DOHH2 (cell line): Measurements from ENCODE around the gene AGT.

ENCODE experiments used
- CTCF ChIP-seq: fragments of 200-600 bp; sonication (generic); IDR thresholded peaks from one replicate; pipeline ENCODE4 v1.5.1; 2014; ENCODE audit warnings: antibody characterized with exemption, mild to moderate bottlenecking, low read depth, low read length; ENCODE audit not compliant: poor library complexity, severe bottlenecking
- EZH2phosphoT487 ChIP-seq: fragments of 200-600 bp; sonication (generic); IDR thresholded peaks from 2 replicates; pipeline ENCODE4 v1.6.1; 2017; ENCODE audit warnings: borderline replicate concordance, mild to moderate bottlenecking, antibody characterized with exemption, low read length, moderate library complexity, mixed read lengths

DNA sequence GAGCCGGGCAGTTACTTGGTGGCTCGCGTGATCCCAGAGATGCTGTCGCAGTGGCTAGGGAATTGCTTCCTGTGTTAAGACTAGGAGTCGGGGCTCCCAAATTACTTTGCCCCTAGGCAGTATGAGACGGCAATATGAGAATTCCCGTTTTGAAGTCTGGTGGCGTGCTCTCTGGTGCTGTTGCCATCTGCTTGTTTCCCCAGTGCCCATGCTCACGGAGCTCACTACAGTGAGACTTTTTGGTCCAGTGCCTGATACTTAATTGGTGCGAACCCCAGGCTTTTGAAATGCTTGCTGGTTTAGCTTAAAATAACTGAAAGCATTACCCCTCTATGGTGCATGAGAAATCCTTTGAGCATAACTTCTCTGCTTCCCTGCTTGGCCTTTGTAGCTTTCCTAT lies 22.3 kb downstream of the AGT start:
- TF ChIP-seq CTCF: no peak
- no peak for TF ChIP-seq EZH2phosphoT487
